Measurements from ENCODE around the gene PSD2.

The PSD2 gene

GRCh38 chr5:139808481-139809330 is 13.1 kb downstream of the PSD2 start:
- no peak for DNase-seq (ENCODE audit: low read depth)
- H3K4me3 ChIP-seq (ENCODE audit: low read depth, low read length): no peak overlapping the region

GRCh38 chr5:139809331-139809810 is 13.8 kb downstream of the PSD2 start:
- no peak overlapping the region for H3K4me3 ChIP-seq (ENCODE audit: low read depth, low read length)
- DNase-seq (ENCODE audit: low read depth): no peak

GRCh38 chr5:139810341-139811273 is 15.0 kb downstream of the PSD2 start:
- DNase-seq (ENCODE audit: low read depth): no peak
- no peak overlapping the region for H3K4me3 ChIP-seq (ENCODE audit: low read depth, low read length)

- no peak overlapping the region for H3K4me3 ChIP-seq (ENCODE audit: low read depth, low read length)
- no peak for DNase-seq (ENCODE audit: low read depth)
Measured at GRCh38 chr5:139811274-139811607, 15.6 kb downstream of the PSD2 start.

- DNase-seq (ENCODE audit: low read depth): no peak
- H3K4me3 ChIP-seq (ENCODE audit: low read depth, low read length): no peak overlapping the region
Measured at GRCh38 chr5:139812323-139812722, 16.7 kb downstream of the PSD2 start.

GRCh38 chr5:139812836-139813805 is 17.5 kb downstream of the PSD2 start:
- no peak overlapping the region for H3K4me3 ChIP-seq (ENCODE audit: low read depth, low read length)
- DNase-seq (ENCODE audit: low read depth): no peak

- DNase-seq (ENCODE audit: low read depth): no peak
- no peak overlapping the region for H3K4me3 ChIP-seq (ENCODE audit: low read depth, low read length)
Measured at GRCh38 chr5:139814191-139814601, 18.6 kb downstream of the PSD2 start.

- DNase-seq (ENCODE audit: low read depth): no peak
- H3K4me3 ChIP-seq (ENCODE audit: low read depth, low read length): no peak overlapping the region
Measured at GRCh38 chr5:139814704-139815280, 19.2 kb downstream of the PSD2 start.

GRCh38 chr5:139816566-139816965 is 21.0 kb downstream of the PSD2 start:
- no peak for DNase-seq (ENCODE audit: low read depth)
- no peak overlapping the region for H3K4me3 ChIP-seq (ENCODE audit: low read depth, low read length)

GRCh38 chr5:139817362-139817761 is 21.8 kb downstream of the PSD2 start:
- H3K4me3 ChIP-seq (ENCODE audit: low read depth, low read length): no peak overlapping the region
- DNase-seq (ENCODE audit: low read depth): no peak

- no peak for DNase-seq (ENCODE audit: low read depth)
- no peak overlapping the region for H3K4me3 ChIP-seq (ENCODE audit: low read depth, low read length)
Measured at GRCh38 chr5:139817970-139818369, 22.4 kb downstream of the PSD2 start.

- no peak overlapping the region for H3K4me3 ChIP-seq (ENCODE audit: low read depth, low read length)
- DNase-seq (ENCODE audit: low read depth): no peak
Measured at GRCh38 chr5:139820130-139820529, 24.5 kb downstream of the PSD2 start.

- DNase-seq (ENCODE audit: low read depth): no peak
Measured at GRCh38 chr5:139820606-139821005, 25.0 kb downstream of the PSD2 start.

GRCh38 chr5:139821806-139822552 is 26.4 kb downstream of the PSD2 start:
- no peak for DNase-seq (ENCODE audit: low read depth)
- no peak overlapping the region for H3K4me3 ChIP-seq (ENCODE audit: low read depth, low read length)

More at GRCh38 chr5:139820606-139821005, 25.0 kb downstream of the PSD2 start:
- H3K4me3 ChIP-seq (ENCODE audit: low read depth, low read length): no peak overlapping the region

- no peak overlapping the region for H3K4me3 ChIP-seq (ENCODE audit: low read depth, low read length)
- DNase-seq (ENCODE audit: low read depth): no peak
Measured at GRCh38 chr5:139822553-139823425, 27.2 kb downstream of the PSD2 start.

GRCh38 chr5:139823757-139824355 is 28.2 kb downstream of the PSD2 start:
- DNase-seq (ENCODE audit: low read depth): no peak
- no peak overlapping the region for H3K4me3 ChIP-seq (ENCODE audit: low read depth, low read length)

- no peak overlapping the region for H3K4me3 ChIP-seq (ENCODE audit: low read depth, low read length)
- DNase-seq (ENCODE audit: low read depth): no peak
Measured at GRCh38 chr5:139825690-139826089, 30.1 kb downstream of the PSD2 start.
